ENCODE measurements around the gene ARFGAP3.

DNA sequence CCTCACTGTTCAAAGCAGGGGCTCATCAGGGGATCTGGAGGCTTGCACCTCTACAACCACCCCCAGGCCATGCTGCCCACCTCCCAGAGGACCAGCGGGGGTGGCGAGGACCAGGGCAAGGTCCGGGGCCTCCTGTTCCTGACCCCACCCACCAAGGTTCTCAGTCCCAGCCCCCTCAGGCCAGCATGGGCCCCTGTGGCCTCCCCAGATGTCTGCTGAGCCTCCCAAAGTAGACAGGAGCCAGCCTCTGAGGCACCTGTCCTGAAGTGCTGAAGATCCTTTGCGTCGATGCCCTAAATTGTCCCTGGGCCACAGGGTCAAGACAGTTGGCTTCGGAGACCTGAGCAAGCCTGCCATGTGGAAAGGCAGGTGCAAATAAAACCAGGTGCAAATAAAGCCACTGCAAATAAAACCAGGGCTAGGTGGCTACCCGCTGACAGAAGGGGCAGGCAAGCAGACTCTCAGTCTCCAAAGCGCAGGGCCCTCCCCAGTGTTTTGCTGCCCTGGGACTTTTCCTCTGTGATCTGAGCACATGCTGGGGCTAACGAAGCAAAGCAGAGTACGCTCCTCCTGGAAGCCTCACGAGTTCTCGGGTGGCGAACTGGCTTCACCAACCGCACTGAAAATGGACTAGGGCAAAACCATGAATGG lies 22.4 kb upstream of the ARFGAP3 start:
- TF ChIP-seq POLR2AphosphoS5 (IDR thresholded peaks at IDR 0.05) (no peak), CTCF (IDR thresholded peaks at IDR 0.05) (no peak), EP300 (IDR thresholded peaks at IDR 0.05) (no peak)

Measured in upper lobe of left lung (tissue), 4 donors.